Peyer's patch (tissue), 4 donors: ENCODE measurements around the gene PLCL1.

ENCODE experiments used
- POLR2A ChIP-seq, 2 donors: fragments of 450-650 bp; IDR thresholded peaks; one replicate each; pipeline ENCODE4 v1.5.1; 2017; ENCODE audit warnings: antibody characterized with exemption in 2 of 2, mild to moderate bottlenecking in 2 of 2, moderate library complexity in 2 of 2
- TF ChIP-seq, protein P1 (sequence below), 6 experiments: fragments of 450-650 bp in 4 of 6; fragments of 200-600 bp in 2 of 6; sonication (generic) in 1 of 6; IDR thresholded peaks; one replicate each; pipeline ENCODE4 v1.5.1; 2017 to 2019; ENCODE audit warnings: antibody characterized with exemption in 6 of 6, mild to moderate bottlenecking in 3 of 6, moderate library complexity in 1 of 6

GRCh38 chr2:197897960-197898678, 93.7 kb downstream of the PLCL1 start:
- TF ChIP-seq, protein P1, sequence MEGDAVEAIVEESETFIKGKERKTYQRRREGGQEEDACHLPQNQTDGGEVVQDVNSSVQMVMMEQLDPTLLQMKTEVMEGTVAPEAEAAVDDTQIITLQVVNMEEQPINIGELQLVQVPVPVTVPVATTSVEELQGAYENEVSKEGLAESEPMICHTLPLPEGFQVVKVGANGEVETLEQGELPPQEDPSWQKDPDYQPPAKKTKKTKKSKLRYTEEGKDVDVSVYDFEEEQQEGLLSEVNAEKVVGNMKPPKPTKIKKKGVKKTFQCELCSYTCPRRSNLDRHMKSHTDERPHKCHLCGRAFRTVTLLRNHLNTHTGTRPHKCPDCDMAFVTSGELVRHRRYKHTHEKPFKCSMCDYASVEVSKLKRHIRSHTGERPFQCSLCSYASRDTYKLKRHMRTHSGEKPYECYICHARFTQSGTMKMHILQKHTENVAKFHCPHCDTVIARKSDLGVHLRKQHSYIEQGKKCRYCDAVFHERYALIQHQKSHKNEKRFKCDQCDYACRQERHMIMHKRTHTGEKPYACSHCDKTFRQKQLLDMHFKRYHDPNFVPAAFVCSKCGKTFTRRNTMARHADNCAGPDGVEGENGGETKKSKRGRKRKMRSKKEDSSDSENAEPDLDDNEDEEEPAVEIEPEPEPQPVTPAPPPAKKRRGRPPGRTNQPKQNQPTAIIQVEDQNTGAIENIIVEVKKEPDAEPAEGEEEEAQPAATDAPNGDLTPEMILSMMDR (IDR thresholded peaks at IDR 0.05) = no peak
- TF ChIP-seq POLR2A (IDR thresholded peaks at IDR 0.05) = no peak
